ENCODE measurements around the gene PIM3. TPM values are rescaled to one million over a fixed set of nuclear protein-coding genes. Genes with fewer than 3 reads are reported as not detected.

The PIM3 gene
- total RNA-seq, 2 donors from 2014 or later, result 94.8 to 235 TPM

DNA sequence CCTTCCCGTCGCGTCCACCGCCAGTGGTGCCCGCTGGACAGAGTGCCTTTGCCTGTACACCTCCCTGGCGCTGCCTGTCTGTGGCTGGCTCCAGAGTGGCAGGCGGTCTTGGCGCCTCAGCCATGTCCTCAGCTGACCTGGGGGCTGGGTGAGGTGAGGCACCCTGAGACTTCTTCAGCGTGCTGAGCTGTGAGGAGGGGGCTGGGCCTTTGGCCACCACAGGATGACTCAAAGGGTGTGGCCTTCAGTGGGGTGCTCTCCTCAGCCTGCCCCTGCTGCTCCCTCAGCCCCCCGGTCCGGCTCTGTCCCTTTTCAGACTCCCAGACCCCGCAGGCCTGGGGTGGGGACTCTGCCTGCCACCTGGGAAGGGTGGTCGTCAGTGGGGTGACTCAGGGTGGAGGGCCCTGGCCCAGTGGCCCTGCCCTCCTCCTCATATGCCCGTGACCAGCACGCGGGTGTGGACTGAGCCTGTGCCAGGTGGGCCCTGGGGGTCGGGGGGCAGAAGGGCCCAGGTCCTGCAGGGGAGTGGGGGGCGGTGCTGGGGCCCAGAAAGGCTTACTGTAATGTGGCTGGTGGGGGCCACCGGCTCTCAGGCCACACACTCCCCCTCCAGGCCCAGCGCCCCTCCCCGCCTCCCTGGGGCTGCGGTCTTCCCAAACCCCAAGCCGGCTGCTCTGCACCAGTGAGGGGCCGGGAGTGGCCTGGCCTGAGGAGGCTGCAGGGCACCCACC is 26.2 kb upstream of the PIM3 start:
- Mint-ChIP-seq H3K36me3 (ENCODE audit: low read depth) (peaks cover 5% of the 10 kb centered on the region), H3K4me1 (peaks cover 13% of the 10 kb centered on the region), H3K27me3 (no peaks in the 10 kb centered on the region), H3K27ac (no peak overlapping the region), H3K4me3 (peak overlapping the region; percentile 58), H3K9me3 (no peaks in the 10 kb centered on the region)
- ATAC-seq (replicated peaks), result peak; percentile 30

DNA sequence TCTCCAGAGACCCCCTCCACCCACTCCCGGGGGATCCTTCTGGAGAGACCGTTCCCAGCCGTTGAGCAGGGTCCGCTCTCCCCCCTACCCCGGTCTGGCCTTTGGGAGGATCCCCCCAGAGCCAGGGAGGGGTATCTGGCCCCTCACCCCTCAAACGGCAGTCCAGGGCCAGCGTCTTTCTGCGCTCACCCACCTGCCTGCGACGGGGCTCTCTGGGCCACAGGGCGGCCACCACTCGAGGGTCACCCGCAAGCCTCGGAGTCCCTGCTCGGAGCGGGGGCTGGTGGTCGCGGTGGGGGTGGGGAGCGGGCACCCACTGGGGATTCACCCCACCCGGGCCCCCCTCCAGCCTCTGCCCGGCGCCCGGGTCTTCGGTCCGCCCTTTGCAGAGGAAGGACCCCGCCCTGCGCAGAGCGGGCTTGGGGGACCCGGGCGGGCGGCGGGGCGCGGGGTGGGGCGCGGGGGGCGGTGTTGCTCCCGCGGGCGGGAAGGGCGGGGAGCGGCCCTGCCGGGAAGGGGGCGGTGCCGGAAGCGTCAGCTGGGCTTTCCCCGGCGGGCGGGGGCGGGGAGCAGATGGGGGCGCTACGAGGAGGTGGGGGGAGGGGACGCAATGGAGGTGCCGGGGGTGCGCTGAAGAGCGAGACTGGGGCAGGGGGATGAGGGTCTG is 25.5 kb upstream of the PIM3 start:
- ATAC-seq (replicated peaks), result peak; percentile 10
- no peaks in the 10 kb centered on the region for H3K9me3 Mint-ChIP-seq
- H3K4me1 Mint-ChIP-seq, result peaks cover 13% of the 10 kb centered on the region
- peaks cover 5% of the 10 kb centered on the region for H3K36me3 Mint-ChIP-seq (ENCODE audit: low read depth)
- H3K27ac Mint-ChIP-seq, result no peak overlapping the region
- peak overlapping the region; percentile 58 for H3K4me3 Mint-ChIP-seq
- H3K27me3 Mint-ChIP-seq, result no peaks in the 10 kb centered on the region

DNA sequence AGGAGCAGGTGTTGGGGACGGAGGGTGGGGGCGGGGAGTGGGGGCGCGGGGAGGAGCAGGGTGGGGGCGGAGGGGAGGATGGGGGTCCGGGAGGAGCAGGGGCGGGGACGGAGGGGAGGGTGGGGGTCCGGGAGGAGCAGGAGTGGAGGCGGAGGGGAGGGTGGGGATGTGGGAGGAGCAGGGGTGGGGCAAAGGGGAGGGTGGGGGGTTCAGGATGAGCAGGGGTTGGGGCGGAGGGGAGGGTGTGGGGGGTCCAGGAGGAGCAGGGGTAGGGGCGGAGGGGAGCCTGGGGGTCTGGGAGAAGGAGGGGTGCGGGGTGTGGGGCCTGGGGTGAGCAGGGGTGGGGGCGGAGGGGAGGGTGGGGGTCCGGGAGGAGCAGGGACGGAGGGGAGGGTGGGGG is 25.0 kb upstream of the PIM3 start:
- no peak for ATAC-seq (replicated peaks)
- Mint-ChIP-seq H3K4me1 (peaks cover 13% of the 10 kb centered on the region), H3K4me3 (peak overlapping the region; percentile 66), H3K27ac (no peak overlapping the region), H3K27me3 (no peaks in the 10 kb centered on the region), H3K36me3 (ENCODE audit: low read depth) (peaks cover 5% of the 10 kb centered on the region), H3K9me3 (no peaks in the 10 kb centered on the region)

DNA sequence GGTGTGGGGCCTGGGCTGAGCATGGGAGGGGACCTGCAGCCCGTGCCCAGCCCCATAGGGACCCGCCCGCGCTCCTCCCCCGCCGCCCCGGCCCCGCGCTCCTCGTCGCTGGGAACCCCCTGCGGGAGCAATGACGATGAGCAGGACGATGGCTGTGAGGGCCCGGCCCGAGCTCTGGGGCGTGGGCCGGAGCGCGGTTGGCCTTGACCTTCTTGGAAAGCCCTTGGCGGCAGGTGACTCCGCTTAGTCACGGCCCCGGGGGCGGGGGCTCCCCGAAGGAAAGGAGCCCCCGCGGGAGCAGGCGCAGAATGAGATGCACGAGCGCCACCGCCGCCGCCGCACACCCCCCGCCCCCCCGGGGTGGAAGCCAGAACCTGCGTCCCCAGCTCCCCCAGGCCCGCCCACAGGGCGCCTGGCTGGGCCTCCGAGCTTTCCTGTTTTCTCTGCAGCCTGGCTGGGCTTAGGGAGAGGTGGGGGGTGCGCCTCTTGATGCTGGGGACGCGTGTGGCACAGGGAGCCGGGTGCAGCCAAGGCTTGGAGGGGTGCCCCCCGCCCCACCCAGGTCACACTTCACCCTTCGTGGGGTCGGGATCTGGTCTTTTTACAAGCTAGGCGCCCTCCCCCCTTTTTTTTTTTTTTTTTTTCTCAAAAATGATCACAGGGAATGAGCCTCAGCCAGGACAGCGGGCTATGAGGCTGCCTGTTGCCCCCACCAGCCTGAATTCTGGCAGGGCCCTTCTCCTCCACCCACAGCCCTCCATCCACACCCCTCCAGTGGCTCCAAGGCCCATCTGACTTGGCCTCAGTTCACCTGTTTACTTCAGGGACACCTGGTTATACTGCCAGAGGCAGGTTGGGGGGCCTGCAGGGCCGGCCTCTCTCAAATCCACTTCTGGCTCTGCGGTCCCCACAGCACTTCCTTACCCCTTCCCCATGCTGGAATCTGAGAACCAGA is 24.3 kb upstream of the PIM3 start:
- ATAC-seq (replicated peaks), result peak; percentile 83
- Mint-ChIP-seq H3K36me3 (ENCODE audit: low read depth) (peaks cover 5% of the 10 kb centered on the region), H3K27ac (peak overlapping the region; percentile 63), H3K4me3 (peak overlapping the region; percentile 66), H3K9me3 (no peaks in the 10 kb centered on the region), H3K27me3 (no peaks in the 10 kb centered on the region), H3K4me1 (peaks cover 6% of the 10 kb centered on the region)

DNA sequence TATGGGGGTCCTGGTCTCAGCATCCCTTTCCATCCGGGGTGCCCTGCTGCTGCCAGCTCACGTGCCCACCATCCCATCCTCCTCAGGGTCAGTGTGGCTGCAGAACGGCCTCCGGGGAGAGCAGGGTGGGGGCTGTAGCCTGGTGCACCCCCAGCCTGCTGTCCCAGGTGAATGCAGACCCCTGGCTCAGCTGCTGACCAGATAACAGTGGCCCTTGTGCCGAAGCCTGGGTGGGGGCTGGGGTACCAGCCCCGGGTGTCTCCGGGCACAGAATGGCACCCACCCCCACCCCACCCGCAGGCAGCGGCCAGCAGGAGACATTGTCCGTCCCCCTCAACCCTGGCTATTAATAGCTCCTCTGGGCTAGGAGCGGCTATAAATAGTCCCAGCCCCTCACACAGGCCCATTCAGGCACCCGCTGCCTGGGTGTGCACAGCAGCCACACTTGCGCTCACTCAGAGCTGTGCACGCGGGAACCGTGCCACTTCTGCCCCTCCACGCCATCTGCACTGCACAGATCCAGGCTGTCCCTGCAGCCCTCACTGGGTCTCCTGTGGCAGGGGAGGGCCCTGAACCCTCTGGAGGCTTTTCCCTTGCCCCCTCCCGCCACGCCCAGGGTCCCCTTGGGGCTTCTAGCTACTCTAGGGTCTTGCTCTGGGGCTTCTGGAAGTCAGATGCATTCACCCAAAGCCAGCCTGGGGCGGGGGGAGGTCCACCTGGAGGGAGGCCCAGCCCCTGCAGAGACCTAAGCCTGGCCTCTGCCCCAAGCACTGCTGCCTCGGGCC is 23.4 kb upstream of the PIM3 start:
- ATAC-seq (replicated peaks), result no peak
- Mint-ChIP-seq H3K4me1 (peaks cover 6% of the 10 kb centered on the region), H3K27me3 (no peaks in the 10 kb centered on the region), H3K4me3 (peak overlapping the region; percentile 66), H3K27ac (peak overlapping the region; percentile 63), H3K9me3 (no peaks in the 10 kb centered on the region), H3K36me3 (ENCODE audit: low read depth) (peaks cover 5% of the 10 kb centered on the region)

DNA sequence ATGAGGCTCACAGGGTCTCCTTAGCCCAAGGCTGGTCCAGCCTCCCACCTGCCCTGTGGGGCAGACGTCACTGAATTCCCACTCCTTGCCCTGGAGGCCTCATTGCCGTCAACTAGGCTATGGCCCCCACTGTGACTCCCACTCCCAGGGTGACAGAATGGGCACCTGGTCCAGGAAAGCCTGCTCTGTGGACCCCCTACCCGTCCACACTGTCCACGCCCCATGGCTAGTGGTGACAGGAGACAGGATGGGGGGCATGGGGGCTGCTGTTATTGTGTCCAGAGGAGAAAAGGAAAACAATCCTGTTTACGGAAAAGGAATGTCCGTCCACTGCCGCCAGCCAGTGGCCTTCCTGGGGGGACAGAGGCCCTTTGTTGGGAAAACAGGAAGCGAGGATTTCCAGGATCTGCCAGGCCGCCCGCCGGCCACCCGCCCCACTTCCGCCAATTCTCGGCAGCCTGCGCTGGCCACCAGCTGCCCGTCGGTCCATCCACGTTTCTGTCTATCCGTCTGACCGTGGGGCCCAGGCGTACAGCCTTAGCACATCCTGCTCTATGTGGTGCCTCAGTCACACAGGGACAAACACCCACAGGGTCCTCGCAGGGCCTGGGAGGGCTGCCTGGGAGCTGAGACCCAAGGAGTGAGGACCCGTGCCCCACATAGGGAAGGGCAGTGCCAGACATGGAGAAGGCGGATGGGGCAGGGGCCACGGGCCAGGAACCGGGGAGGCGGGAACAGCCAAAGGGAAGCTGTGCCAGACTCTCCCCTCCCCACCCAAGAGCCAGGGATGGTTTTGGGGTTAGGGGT is 22.6 kb upstream of the PIM3 start:
- peak overlapping the region; percentile 66 for H3K4me3 Mint-ChIP-seq
- H3K4me1 Mint-ChIP-seq, result peaks cover 4% of the 10 kb centered on the region
- peaks cover 5% of the 10 kb centered on the region for H3K36me3 Mint-ChIP-seq (ENCODE audit: low read depth)
- H3K9me3 Mint-ChIP-seq, result no peaks in the 10 kb centered on the region
- no peak for ATAC-seq (replicated peaks)
- H3K27me3 Mint-ChIP-seq, result no peaks in the 10 kb centered on the region
- no peak overlapping the region for H3K27ac Mint-ChIP-seq

DNA sequence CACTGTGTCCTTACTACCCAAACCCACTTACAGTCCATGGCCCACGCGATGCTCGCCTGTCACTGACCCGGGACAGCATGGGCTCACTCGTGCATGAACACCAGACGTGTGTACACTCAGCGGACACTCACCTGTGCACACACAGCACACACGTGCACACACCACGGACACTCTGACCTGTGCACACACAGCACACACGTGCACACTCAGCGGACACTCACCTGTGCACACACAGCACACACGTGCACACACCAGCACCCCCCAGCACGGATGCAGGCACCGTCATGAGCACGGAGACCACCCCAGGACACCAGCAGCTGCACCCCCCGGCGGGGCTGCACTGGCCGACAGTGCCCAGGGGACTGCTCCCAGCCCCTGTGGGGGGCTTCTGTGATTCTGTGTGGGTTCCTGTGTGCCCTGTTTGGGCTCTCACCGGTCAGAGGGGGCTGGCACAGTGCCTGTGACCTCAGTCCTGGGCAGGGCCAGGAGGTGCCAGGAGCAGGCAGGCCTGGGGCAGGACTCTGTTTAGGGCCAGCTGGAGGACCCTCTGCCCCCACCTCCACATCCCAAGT is 21.9 kb upstream of the PIM3 start:
- Mint-ChIP-seq H3K4me1 (no peaks in the 10 kb centered on the region), H3K27ac (no peak overlapping the region), H3K9me3 (no peaks in the 10 kb centered on the region), H3K4me3 (peak overlapping the region; percentile 64), H3K27me3 (no peaks in the 10 kb centered on the region), H3K36me3 (ENCODE audit: low read depth) (peaks cover 5% of the 10 kb centered on the region)
- ATAC-seq (replicated peaks), result no peak

DNA sequence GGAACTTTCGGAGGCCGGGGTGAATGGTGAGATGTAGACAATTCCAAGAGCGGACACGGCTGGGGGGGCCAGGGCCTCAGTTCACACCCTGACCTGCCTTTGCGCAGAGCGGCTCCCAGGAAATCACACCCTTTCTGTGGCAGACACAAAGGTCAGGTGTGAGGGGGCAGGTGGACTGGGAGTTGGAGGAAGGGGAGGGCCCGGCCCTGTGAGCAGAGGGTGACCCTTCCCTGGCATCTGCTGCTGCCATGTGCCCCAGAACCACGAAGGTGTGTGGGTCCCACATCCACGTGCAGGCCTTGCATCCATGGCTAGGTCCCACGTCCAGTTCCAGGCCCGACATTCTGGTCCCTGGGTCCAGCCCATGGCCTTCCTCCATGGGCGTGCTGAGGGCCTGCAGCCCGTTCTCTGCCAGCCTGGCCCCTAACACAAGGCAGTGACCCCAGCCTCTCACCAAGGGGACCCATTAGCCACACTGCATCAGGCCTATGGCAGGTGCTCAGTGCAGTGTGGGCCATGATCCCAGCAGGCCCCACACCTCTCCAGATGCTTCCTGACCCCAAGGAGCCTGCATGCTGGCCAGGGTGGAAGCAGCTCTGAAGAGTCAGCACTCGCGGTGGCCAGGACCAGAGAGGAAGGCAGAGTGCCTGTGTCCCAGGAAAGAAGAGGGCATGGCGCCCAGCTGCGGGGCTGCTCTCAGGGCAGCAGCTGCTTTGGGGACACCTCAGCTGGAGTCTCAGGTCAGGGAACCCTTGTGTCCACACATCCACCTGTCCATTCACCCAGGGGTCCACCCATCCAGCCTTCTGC is 18.9 kb upstream of the PIM3 start:
- ATAC-seq (replicated peaks), result no peak
- Mint-ChIP-seq H3K27me3 (no peaks in the 10 kb centered on the region), H3K4me1 (no peaks in the 10 kb centered on the region), H3K9me3 (no peaks in the 10 kb centered on the region), H3K27ac (no peak overlapping the region), H3K4me3 (no peak overlapping the region), H3K36me3 (ENCODE audit: low read depth) (no peaks in the 10 kb centered on the region)

DNA sequence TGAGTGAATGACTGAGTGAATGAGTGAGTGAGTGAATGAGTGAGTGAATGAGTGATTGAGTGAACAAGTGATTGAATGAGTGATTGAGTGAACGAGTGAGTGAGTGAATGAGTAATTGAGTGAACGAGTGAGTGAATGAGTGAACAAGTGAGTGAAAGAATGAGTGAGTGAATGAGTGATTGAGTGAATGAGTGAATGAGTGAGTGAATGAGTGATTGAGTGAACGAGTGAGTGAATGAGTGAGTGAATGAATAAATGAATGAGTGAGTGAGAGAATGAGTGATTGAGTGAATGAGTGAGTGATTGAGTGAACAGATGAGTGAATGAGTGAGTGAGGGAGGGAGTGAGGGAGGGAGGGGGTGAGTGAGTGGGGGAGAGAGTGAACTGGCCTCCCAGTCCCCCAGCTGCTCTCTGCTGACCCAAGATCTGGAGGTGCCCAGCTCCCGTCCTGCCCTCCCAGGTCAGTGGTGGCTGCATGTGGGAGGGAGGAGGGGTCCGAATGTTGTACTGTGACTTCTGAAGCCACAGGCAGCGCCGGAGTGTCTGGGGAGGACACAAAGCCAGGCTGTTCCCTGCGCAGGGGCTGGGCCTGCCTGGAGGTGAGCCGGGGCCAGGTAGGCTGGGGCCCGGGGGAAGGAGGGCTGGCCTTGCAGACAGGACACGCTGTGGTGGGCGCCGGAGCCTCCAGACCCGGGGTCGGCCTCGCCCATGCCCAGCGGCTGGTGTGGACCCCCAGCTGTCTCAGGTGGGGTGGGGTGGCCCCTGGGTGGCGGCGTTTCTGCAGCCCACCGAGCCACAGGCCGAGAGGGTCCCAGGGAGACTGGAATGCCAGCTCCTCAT is 17.8 kb upstream of the PIM3 start:
- Mint-ChIP-seq H3K36me3 (ENCODE audit: low read depth) (no peaks in the 10 kb centered on the region), H3K9me3 (no peaks in the 10 kb centered on the region), H3K27me3 (no peaks in the 10 kb centered on the region), H3K27ac (no peak overlapping the region), H3K4me3 (no peak overlapping the region), H3K4me1 (no peaks in the 10 kb centered on the region)
- ATAC-seq (replicated peaks), result no peak

DNA sequence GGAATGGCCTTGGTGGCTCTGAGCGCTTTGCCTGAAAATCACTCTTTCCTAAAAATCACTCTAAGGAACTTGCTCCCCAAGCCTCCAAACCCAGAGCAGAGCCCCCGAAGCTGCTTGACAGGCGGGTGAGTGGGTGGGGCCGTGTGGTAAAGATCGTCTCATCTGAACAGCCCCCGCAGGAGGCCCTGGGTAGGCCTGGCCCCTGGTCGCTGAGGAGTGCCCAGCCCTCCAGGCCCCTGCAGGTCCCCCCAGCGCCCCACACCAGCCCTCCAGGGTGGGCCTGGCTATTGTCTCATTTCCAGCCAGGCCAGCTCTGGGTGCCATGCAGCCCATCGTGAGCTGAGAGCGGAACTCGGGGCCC is 17.2 kb upstream of the PIM3 start:
- H3K27ac Mint-ChIP-seq, result no peak overlapping the region
- no peaks in the 10 kb centered on the region for H3K9me3 Mint-ChIP-seq
- no peaks in the 10 kb centered on the region for H3K4me1 Mint-ChIP-seq
- no peaks in the 10 kb centered on the region for H3K27me3 Mint-ChIP-seq
- ATAC-seq (replicated peaks), result no peak
- H3K36me3 Mint-ChIP-seq (ENCODE audit: low read depth), result no peaks in the 10 kb centered on the region
- no peak overlapping the region for H3K4me3 Mint-ChIP-seq

DNA sequence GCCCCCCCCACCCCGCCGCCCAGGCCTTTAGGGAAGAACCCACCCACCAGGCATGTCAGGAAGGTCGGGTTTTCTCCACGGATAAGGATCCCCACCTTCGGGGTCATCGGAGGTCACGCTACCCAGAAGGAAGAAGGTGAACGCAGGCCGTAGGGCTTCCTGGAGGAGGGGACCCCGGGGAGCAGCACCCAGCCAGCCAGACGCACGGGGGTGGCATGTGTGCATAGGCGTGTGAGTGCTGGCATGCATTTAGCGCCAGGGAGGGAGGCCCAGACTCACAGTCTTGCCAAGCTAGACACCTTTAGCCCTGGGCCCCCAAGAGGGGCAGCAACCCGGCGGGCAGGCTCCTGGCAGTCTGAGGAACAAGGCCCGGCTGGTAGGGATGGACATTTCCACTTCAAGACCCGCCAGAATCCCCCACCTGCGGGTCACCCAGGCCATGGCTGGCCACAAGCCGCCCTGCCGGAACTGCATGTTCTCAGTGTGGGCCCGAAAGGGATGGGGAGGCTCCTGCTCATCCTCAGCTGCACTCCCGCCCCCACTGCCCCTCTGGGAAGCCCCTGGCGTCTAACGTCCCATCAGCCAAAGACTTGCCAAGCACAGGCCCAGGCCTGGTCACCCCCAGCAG is 16.7 kb upstream of the PIM3 start:
- no peaks in the 10 kb centered on the region for H3K9me3 Mint-ChIP-seq
- H3K36me3 Mint-ChIP-seq (ENCODE audit: low read depth), result no peaks in the 10 kb centered on the region
- ATAC-seq (replicated peaks), result no peak
- H3K27me3 Mint-ChIP-seq, result no peaks in the 10 kb centered on the region
- H3K27ac Mint-ChIP-seq, result no peak overlapping the region
- H3K4me1 Mint-ChIP-seq, result no peaks in the 10 kb centered on the region
- no peak overlapping the region for H3K4me3 Mint-ChIP-seq
